GM12878 (cell line): ENCODE data around the gene EDN2. TPM values are rescaled to one million over a fixed set of nuclear protein-coding genes. Genes with fewer than 3 reads are reported as not detected.

Experiments
- BACH1 ChIP-seq: fragments of 450-650 bp; IDR thresholded peaks from 2 replicates; pipeline ENCODE4 v1.6.1; 2017; ENCODE audit warnings: mild to moderate bottlenecking, borderline replicate concordance
- BCLAF1 ChIP-seq: fragments of 450-650 bp; IDR thresholded peaks from 2 replicates; pipeline ENCODE4 v1.6.1; 2017; ENCODE audit warnings: antibody characterized with exemption, mild to moderate bottlenecking, moderate library complexity
- CREM ChIP-seq: IDR thresholded peaks from 2 replicates; pipeline ENCODE4 v1.6.1; 2014; ENCODE audit warnings: antibody characterized with exemption, low read depth
- IKZF2 ChIP-seq, 2 experiments: fragments of 450-650 bp; IDR thresholded peaks; 2 replicates each; pipeline ENCODE4 v1.6.1; 2017; ENCODE audit warnings: mild to moderate bottlenecking in 2 of 2, moderate library complexity in 2 of 2
- MAX ChIP-seq: IDR thresholded peaks from 2 replicates; pipeline ENCODE4 v1.6.1; 2012; ENCODE audit warnings: low read depth, low read length, improper control_type of control experiment
- MLLT1 ChIP-seq: fragments of 450-650 bp; IDR thresholded peaks from 2 replicates; pipeline ENCODE4 v1.6.1; 2016; ENCODE audit warnings: mild to moderate bottlenecking
- MTA3 ChIP-seq: IDR thresholded peaks from 2 replicates; pipeline ENCODE4 v1.6.1; 2012; ENCODE audit warnings: low read length, inconsistent platforms, borderline replicate concordance
- NKRF ChIP-seq: fragments of 450-650 bp; conservative IDR thresholded peaks from 2 replicates; pipeline ENCODE4 v1.6.1; 2017; ENCODE audit warnings: mild to moderate bottlenecking, moderate library complexity
- polyA plus RNA-seq, 11 experiments: library from polyadenylated mRNA; depleted of rRNA in 4 of 11; unstranded in 6 of 11; stranded (reverse) in 5 of 11; fragments of >200 nt; fragmentation: Nextera tagmentation in 4 of 11; fragmentation: Illumina TruSeq in 1 of 11; extraction: Ambion mirVana in 4 of 11; extraction: Trizol in 1 of 11; gene quantifications; 1 replicate in 1 of 11; 2 replicates in 10 of 11; pipeline versions ENCODE4 v1.2.1 to v1.2.3, GENCODE V29; 2011 to 2016; ENCODE audit warnings: inconsistent platforms in 2 of 11, missing spikeins in 2 of 11, low read depth in 1 of 11
- total RNA-seq, 4 experiments: library from RNA; depleted of rRNA in 3 of 4; stranded (reverse); fragments of >200 nt in 3 of 4; fragmentation: Illumina TruSeq in 1 of 4; extraction: Trizol in 1 of 4; gene quantifications; 2 replicates each; pipeline versions ENCODE4 v1.2.1 to v1.2.3, GENCODE V29; 2013 to 2021

EDN2 gene
- total and polyA plus RNA-seq, 10 of the 15 experiments (the other 5 are each of a cell fraction or from before 2014, with no cell fraction given), result 0.11 to 1.5 (median 0.43) TPM; not detected in 1

GRCh38 chr1:41523949-41524675 is 39.6 kb upstream of the EDN2 start (continued):
- TF ChIP-seq BCLAF1 (no peak), MTA3 (no peak), BACH1 (no peak), IKZF2 (IDR thresholded peaks at IDR 0.05) (no peak), MLLT1 (no peak), NKRF (no peak), CREM (no peak), MAX (no peak)
